ENCODE measurements around the gene PLSCR5.

Gene PLSCR5

GRCh38 chr3:146543461-146544001, 61.6 kb downstream of the PLSCR5 start:
- peak overlapping the region; percentile 75 for H3K4me2 ChIP-seq (ENCODE audit: insufficient read depth, low read length)
- H4K20me1 ChIP-seq (ENCODE audit: insufficient read depth, low read length): peaks cover 26% of the 10 kb centered on the region
- no peaks in the 10 kb centered on the region for H3K9me3 ChIP-seq (ENCODE audit: insufficient read depth, low read length, severe bottlenecking)
- peak overlapping the region; percentile 86 to 87; a peak in 3 of 4 replicates for H3K4me3 ChIP-seq (ENCODE audit: low read depth in 1 of 2, low read length in 2 of 2)
- peaks cover 60% of the 10 kb centered on the region for H3K79me2 ChIP-seq (ENCODE audit: insufficient read depth, low read length)
- peaks cover 18% of the 10 kb centered on the region for H3K36me3 ChIP-seq (ENCODE audit: insufficient read depth, low read length)
- no peaks in the 10 kb centered on the region for H3K27me3 ChIP-seq (ENCODE audit: insufficient read depth, low read length, poor library complexity)
- DNase-seq (no peak), ATAC-seq (ENCODE audit: insufficient read depth, low read depth) (no peak; the same call in 2 of the 3 replicates)
- peak overlapping the region; percentile 94 for H3K9ac ChIP-seq (ENCODE audit: low read depth, low read length)
- peak overlapping the region; percentile 86 for H2AFZ ChIP-seq (ENCODE audit: low read depth, low read length)
- peak overlapping the region; percentile 84 for H3K27ac ChIP-seq (ENCODE audit: low read length)
- H3K4me1 ChIP-seq (ENCODE audit: insufficient read depth, low read length): peaks cover 41% of the 10 kb centered on the region
- TF ChIP-seq CTCF (IDR thresholded peaks at IDR 0.05; ENCODE audit: borderline replicate concordance, extremely low read depth, low read length, poor library complexity, severe bottlenecking): no peak

GRCh38 chr3:146542978-146543377, 62.2 kb downstream of the PLSCR5 start:
- Histone ChIP-seq H3K27me3 (ENCODE audit: insufficient read depth, low read length, poor library complexity) (no peaks in the 10 kb centered on the region), H3K79me2 (ENCODE audit: insufficient read depth, low read length) (peaks cover 65% of the 10 kb centered on the region), H3K4me3 (ENCODE audit: low read depth in 1 of 2, low read length in 2 of 2) (peak overlapping the region; percentile 86 to 87; a peak in 3 of 4 replicates), H3K36me3 (ENCODE audit: insufficient read depth, low read length) (peaks cover 18% of the 10 kb centered on the region), H3K9me3 (ENCODE audit: insufficient read depth, low read length, severe bottlenecking) (no peaks in the 10 kb centered on the region), H3K4me1 (ENCODE audit: insufficient read depth, low read length) (peaks cover 41% of the 10 kb centered on the region), H3K4me2 (ENCODE audit: insufficient read depth, low read length) (peak overlapping the region; percentile 75), H2AFZ (ENCODE audit: low read depth, low read length) (no peak overlapping the region), H3K9ac (ENCODE audit: low read depth, low read length) (peak overlapping the region; percentile 94), H3K27ac (ENCODE audit: low read length) (peak overlapping the region; percentile 84), H4K20me1 (ENCODE audit: insufficient read depth, low read length) (peaks cover 26% of the 10 kb centered on the region)
- no peak for DNase-seq
- ATAC-seq (ENCODE audit: insufficient read depth, low read depth): no peak
- TF ChIP-seq EZH2 (IDR thresholded peaks at IDR 0.05; ENCODE audit: borderline replicate concordance, low read depth, low read length, severe bottlenecking): no peak
- no peak for TF ChIP-seq CTCF (IDR thresholded peaks at IDR 0.05; ENCODE audit: borderline replicate concordance, extremely low read depth, low read length, poor library complexity, severe bottlenecking)

DNA sequence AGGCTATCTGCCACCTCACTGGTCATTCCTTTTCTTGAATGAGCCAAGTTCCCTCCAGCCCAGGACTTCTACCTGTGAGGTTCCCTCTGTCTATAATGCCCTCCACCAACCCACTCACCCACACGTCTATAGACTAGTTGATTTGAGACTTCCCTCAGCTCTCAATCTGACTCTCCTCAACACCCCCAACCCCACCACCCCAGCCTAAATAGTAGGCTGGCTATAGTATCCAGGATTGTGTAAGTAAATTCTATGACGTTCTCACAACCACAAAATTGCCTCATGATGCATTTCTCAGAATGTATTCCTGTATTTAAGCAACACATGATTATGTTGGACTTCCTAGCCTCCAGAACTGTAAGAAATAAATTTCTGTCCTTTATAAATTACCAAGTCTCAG, 63.0 kb downstream of the PLSCR5 start:
- peaks cover 45% of the 10 kb centered on the region for H3K4me1 ChIP-seq (ENCODE audit: insufficient read depth, low read length)
- ATAC-seq (ENCODE audit: insufficient read depth, low read depth) (no peak), DNase-seq (no peak)
- H3K4me2 ChIP-seq (ENCODE audit: insufficient read depth, low read length): peak overlapping the region; percentile 75
- H3K9me3 ChIP-seq (ENCODE audit: insufficient read depth, low read length, severe bottlenecking): no peaks in the 10 kb centered on the region
- H4K20me1 ChIP-seq (ENCODE audit: insufficient read depth, low read length): peaks cover 32% of the 10 kb centered on the region
- no peak overlapping the region for H3K9ac ChIP-seq (ENCODE audit: low read depth, low read length)
- no peak overlapping the region for H2AFZ ChIP-seq (ENCODE audit: low read depth, low read length)
- peak overlapping the region in 1 of 2 experiments; percentile 86; a peak in 2 of 4 replicates for H3K4me3 ChIP-seq (ENCODE audit: low read depth in 1 of 2, low read length in 2 of 2)
- H3K36me3 ChIP-seq (ENCODE audit: insufficient read depth, low read length): peaks cover 23% of the 10 kb centered on the region
- TF ChIP-seq EZH2 (IDR thresholded peaks at IDR 0.05; ENCODE audit: borderline replicate concordance, low read depth, low read length, severe bottlenecking): no peak
- TF ChIP-seq CTCF (IDR thresholded peaks at IDR 0.05; ENCODE audit: borderline replicate concordance, extremely low read depth, low read length, poor library complexity, severe bottlenecking): no peak
- 0 out of 2 replicates have a peak overlapping the region, but pooled peaks have one; percentile 21 for H3K27ac ChIP-seq (ENCODE audit: low read length)
- H3K79me2 ChIP-seq (ENCODE audit: insufficient read depth, low read length): peaks cover 73% of the 10 kb centered on the region
- H3K27me3 ChIP-seq (ENCODE audit: insufficient read depth, low read length, poor library complexity): no peaks in the 10 kb centered on the region

Measured in DND-41 (cell line).